Calu3 (cell line): Measurements from ENCODE around the gene MCF2L. TPM values are rescaled to one million over a fixed set of nuclear protein-coding genes. Genes with fewer than 3 reads are reported as not detected.

Source experiments
- BruUV-seq: library from RNA; stranded (reverse); fragments of 400-500 nt; replicated peaks from 2 replicates; lab custom pipeline; 2021; lab: Mats Ljungman, UMichigan
- CTCF ChIA-PET: fragments of 300-600 bp; sonication (Branson Sonifier 250); formaldehyde crosslinking; loops from one replicate; lab custom pipeline; 2022; ENCODE audit warnings: antibody characterized with exemption; lab: Charles Lee
- DNase-seq: peaks from one replicate; pipeline ENCODE4 v3.0.0; 2022
- H3K27ac Mint-ChIP-seq: one replicate; pipeline ENCODE4 v1.8.0; 2022; ENCODE audit warnings: mixed read lengths; ENCODE audit not compliant: unreplicated experiment
- H3K27me3 Mint-ChIP-seq: one replicate; pipeline ENCODE4 v1.8.0; 2022; ENCODE audit warnings: mixed read lengths; ENCODE audit not compliant: unreplicated experiment
- H3K36me3 Mint-ChIP-seq: one replicate; pipeline ENCODE4 v1.8.0; 2022; ENCODE audit warnings: mild to moderate bottlenecking, moderate library complexity, mixed read lengths; ENCODE audit not compliant: insufficient read depth, unreplicated experiment
- H3K4me1 Mint-ChIP-seq: one replicate; pipeline ENCODE4 v1.8.0; 2022; ENCODE audit warnings: mild to moderate bottlenecking, low read depth, mixed read lengths; ENCODE audit not compliant: unreplicated experiment
- H3K4me3 Mint-ChIP-seq: one replicate; pipeline ENCODE4 v1.8.0; 2022; ENCODE audit warnings: mild to moderate bottlenecking, low read depth, moderate library complexity, mixed read lengths; ENCODE audit not compliant: unreplicated experiment
- H3K9me3 Mint-ChIP-seq: one replicate; pipeline ENCODE4 v1.8.0; 2022; ENCODE audit warnings: low read depth, mixed read lengths; ENCODE audit not compliant: unreplicated experiment
- intact Hi-C: fragments of 100-400 bp; cut with micrococcal nuclease; formaldehyde crosslinking; loops from one replicate; pipeline ENCODE4 v1.10.0; 2022; ENCODE audit not compliant: unreplicated experiment
- total RNA-seq: library from RNA; stranded (reverse); gene quantifications from 2 replicates; pipeline ENCODE4 v1.2.3, GENCODE V29; 2022
- TF ChIP-seq, protein P1 (sequence below): fragments of 200-600 bp; IDR thresholded peaks from one replicate; pipeline ENCODE4 v1.8.0; 2022; ENCODE audit warnings: antibody characterized with exemption; ENCODE audit not compliant: unreplicated experiment

Gene MCF2L
- total RNA-seq, 1 experiment from 2014 or later: 12.9 TPM

DNA sequence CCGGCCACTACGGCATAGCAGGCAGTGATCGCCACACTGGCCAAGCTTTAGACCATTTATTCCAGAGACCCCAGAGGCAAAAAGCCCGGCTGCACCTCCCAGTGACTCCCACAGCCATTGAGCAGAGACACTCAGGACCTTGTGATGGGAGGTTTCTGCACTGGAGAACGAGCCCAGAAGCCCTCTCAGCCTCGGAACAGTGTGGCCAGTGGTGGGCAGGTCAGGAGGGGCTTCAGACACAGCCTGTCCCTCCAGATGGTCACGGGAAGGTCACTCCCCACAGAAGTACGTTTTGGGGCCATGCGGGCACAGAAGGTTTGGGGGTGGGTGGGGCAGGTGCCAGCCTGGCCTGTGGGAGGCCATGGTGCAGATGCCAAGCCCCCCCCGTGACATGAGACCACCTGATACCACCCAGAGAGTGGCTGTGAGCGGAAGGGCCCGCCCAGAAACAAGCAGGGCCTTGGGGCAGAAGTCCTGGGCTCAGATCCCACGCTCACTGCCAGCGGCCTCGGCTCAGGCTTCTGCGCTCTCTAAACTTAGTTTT is 153.0 kb downstream of the MCF2L start:
- CTCF ChIA-PET: no interaction called here
- intact Hi-C loops: no loop called here
- Mint-ChIP-seq H3K4me1 (no peaks in the 10 kb centered on the region), H3K4me3 (no peak overlapping the region), H3K9me3 (no peaks in the 10 kb centered on the region), H3K36me3 (no peaks in the 10 kb centered on the region), H3K27ac (no peak overlapping the region), H3K27me3 (peaks cover 27% of the 10 kb centered on the region)
- DNase-seq: no peak
- BruUV-seq: no TSS peak
- TF ChIP-seq, protein P1, sequence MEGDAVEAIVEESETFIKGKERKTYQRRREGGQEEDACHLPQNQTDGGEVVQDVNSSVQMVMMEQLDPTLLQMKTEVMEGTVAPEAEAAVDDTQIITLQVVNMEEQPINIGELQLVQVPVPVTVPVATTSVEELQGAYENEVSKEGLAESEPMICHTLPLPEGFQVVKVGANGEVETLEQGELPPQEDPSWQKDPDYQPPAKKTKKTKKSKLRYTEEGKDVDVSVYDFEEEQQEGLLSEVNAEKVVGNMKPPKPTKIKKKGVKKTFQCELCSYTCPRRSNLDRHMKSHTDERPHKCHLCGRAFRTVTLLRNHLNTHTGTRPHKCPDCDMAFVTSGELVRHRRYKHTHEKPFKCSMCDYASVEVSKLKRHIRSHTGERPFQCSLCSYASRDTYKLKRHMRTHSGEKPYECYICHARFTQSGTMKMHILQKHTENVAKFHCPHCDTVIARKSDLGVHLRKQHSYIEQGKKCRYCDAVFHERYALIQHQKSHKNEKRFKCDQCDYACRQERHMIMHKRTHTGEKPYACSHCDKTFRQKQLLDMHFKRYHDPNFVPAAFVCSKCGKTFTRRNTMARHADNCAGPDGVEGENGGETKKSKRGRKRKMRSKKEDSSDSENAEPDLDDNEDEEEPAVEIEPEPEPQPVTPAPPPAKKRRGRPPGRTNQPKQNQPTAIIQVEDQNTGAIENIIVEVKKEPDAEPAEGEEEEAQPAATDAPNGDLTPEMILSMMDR: no peak

DNA sequence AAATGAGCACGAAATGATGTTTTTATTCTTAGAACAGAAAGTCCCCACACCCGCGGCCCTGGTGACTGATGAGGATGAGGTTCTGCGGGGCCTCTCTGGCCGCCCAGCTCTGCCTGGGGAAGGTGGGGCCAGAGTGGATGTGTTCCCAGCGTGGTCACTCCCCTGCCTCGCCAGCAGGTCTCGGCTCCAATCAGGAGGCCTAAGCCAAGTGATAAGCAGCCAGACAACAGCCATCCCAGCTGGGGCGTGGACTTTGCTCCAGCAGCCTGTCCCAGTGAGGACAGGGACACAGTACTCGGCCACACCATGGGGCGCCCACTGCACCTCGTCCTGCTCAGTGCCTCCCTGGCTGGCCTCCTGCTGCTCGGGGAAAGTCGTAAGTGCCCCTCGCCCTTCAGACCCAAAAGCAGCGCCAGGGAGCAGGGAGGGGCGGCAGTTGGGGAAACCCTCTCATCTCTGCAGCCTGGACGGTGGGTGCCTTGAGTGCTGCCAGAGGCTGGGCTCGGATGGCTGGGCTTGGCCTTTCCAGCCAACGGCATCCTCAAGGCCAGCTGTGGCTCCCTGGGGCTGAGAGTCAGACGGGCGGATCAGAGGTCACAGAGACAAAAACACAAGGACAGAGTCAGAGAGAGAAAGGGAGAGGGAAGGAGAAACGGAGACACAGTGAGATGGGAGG is 153.7 kb downstream of the MCF2L start, which contains the start of gene F10:
TSS of gene F10 (plus strand) at position 250 of the 676 bp plus-strand sequence. CDS start at position 307, 57 bp downstream.
- CTCF ChIA-PET: no interaction called here
- no peak within 1 kb of the TSS for H3K27ac Mint-ChIP-seq
- peaks cover 34% of the 10 kb centered on the region for H3K27me3 Mint-ChIP-seq
- TF ChIP-seq, protein P1: no peak
- no peak within 1 kb of the TSS for H3K4me3 Mint-ChIP-seq
- H3K4me1 Mint-ChIP-seq: no peaks in the 10 kb centered on the region
- peak; percentile 9 for DNase-seq
- no peaks in the 10 kb centered on the region for H3K36me3 Mint-ChIP-seq
- BruUV-seq: no TSS peak
- intact Hi-C loops: no loop called here
- H3K9me3 Mint-ChIP-seq: no peaks in the 10 kb centered on the region

DNA sequence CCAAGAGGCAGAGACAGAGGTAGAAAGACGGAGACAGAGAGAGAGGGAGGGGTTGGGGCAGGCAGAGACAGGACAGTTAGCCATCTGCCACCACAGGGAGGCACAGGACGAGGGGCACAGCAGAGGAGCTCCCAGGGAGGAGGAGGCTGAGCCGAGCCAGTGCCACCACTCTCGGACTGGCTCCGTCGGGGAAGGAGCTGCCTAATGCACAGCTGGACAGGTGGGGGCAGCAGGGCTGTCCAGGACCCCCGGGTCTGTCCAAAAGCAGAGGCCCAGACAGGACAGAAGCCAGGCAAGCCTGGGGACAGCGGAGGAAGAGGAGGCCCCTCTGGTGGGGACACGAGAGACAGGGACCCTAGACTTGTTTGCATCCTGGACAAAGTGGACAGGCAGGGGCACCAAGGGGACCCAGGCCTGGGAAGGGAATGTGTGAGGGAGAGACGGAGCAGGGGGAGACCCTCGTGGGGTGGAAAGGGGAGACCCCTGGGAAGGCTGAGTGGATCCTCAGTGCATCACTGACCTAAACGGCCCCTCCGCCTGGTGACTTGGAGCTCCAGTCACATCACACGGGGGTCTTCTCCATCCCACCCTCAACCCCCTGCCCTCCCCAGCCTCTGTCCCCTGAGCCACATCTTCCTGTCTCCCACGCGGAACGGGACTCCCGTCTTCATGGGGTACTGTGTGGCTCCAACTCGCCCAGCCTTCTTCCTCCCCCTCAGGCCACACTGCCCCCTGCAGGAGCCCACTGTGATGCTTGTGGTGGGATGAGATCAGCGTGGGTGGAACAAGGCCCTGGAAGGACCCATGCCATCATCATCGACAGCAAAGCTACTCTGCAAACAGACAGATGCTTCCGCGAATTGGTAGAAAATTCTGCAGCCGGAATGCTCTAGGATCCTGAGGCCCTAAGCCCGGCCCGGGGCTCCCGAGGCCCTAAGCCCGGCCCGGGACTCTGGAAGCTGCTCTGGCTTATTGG is 154.5 kb downstream of the MCF2L start:
- intact Hi-C loops: no loop called here
- Mint-ChIP-seq H3K27ac (no peak overlapping the region), H3K9me3 (no peaks in the 10 kb centered on the region), H3K4me1 (no peaks in the 10 kb centered on the region), H3K27me3 (peaks cover 40% of the 10 kb centered on the region), H3K36me3 (no peaks in the 10 kb centered on the region), H3K4me3 (no peak overlapping the region)
- no peak for DNase-seq
- TF ChIP-seq, protein P1: no peak
- no TSS peak for BruUV-seq
- CTCF ChIA-PET: no interaction called here

DNA sequence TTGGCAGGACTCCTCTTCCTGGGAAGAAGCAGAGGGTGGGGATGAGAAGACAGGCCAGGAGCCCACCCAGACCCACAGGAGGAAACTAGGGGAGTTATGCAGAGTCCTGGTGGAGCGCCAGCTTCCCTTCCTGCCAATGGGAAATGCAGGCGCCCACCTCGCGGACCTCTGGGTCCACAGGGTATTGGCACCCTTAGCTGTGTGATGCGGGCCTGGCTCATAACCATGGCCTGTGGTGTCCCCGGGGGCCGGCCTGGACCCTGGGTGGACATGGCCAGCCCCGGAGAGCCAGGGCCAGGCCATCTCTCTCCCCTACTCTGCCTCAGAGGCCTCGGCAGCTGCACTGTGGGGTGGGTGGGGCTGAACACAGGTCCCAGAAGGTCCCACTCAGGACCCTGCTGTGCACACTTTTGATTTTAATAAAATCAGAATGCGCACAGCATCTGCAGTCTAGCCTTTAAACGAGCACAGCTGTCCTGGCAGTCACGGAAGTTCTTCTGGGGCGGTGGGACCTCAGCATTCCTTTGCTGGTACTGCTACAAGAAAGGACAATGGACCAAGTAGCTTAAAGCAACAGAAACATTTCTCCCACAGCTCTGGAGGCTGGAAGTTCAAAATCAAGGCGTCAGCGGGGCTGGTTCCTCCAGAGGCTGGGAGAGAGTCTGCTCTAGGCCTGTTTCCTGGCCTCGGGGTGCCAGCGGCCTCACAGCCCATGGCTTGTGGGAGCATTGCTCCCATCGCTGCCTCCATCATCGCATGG is 155.4 kb downstream of the MCF2L start:
- no peak for DNase-seq
- CTCF ChIA-PET: no interaction called here
- no peak overlapping the region for H3K4me3 Mint-ChIP-seq
- TF ChIP-seq, protein P1: no peak
- peaks cover 32% of the 10 kb centered on the region for H3K27me3 Mint-ChIP-seq
- no peaks in the 10 kb centered on the region for H3K36me3 Mint-ChIP-seq
- H3K9me3 Mint-ChIP-seq: no peaks in the 10 kb centered on the region
- intact Hi-C loops: no loop called here
- H3K4me1 Mint-ChIP-seq: no peaks in the 10 kb centered on the region
- no peak overlapping the region for H3K27ac Mint-ChIP-seq
- BruUV-seq: no TSS peak
